SIG-M5 treated with dmso at 0.1 percent for 504 hours (cell line): ENCODE results near the gene NF1.

Experiments
- DNase-seq: peaks from one replicate; lab custom pipeline; 2025; ENCODE audit not compliant: unreplicated experiment; lab: John Stamatoyannopoulos, UW

The NF1 gene

GRCh38 chr17:31397256-31397939, 302.6 kb downstream of the NF1 start:
- DNase-seq: no peak

DNA sequence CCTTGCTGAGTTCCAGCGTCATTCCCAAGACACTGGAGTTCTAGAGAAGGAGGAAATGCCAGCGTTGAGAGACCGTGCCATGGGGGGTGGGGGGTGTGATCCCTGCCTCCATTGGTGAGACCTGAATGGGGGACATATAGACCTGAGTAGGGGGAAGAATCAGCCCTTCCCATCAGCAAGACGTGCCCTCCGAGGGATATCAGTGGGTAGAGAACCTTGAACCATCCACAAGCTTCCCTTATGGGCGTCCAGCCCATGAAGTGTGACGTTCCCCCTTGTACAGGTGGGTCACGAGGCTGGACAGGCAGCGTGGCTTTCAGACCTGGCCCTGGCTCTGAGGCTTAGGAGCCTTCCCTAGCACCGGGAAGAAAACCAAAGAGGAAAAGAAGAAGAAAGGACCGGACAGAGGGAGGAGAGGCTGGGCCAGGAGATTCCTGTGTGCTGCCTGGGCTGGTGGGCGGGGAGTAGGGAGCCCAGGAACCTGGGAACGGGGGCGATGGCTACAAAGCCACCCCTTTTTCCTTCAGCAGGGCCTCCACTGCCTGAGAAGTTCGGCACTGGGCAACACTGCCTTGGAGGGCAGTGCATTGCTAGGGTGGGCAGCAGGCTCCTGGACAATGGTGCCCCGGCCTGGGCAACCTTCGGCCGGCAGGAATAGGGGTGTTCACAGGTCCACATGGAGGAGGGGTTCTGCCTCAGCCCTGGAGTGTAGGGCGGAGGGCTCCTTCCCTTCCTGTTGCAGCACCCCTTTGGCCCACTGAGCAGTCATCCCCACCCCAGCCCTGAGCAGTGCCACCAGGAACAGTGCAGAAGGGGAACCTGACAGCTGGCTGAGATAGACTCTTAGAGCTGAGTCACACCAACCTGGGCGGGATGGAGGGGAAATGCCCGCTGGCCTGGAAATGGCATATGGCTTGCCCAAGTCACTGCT, 303.9 kb downstream of the NF1 start:
- DNase-seq: no peak

GRCh38 chr17:31400481-31400950, 305.7 kb downstream of the NF1 start:
- no peak for DNase-seq

DNA sequence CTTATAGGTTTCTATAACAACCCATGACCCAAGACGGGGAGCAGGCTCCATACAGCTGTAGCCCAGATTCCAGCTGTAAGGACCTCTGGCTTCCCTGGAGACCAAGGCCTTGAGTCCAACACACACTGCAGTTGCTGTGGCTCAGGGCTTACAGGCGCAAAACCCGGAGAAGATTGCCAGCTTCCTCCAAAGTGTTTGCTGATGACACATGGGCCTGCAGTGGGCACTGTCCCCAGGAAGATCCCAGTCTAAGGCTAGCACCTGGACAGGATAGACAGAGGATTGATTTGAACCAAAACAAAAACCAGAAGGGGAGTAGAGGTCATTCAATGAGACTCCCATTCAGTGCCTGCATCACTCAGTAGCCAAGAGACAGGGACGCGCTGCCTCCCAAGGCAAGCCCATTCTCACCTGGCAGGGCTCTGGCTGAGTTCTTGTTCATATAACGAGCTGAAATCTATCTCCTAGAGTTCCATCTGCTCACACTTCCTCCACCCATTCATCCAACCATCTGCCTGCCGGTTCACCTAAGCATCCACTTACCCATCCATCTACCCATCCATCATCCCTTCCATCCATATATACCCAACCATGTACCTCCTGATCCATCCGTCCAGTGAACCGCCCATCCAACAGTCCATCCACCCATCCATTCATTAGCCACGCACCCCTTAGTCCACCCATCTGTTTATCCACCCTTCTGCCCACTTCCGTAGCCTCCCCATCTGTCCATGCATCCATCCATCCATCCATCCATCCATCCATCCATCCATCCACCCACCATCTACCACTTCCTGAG, 306.9 kb downstream of the NF1 start:
- DNase-seq: no peak

- peak; percentile 13 for DNase-seq
Measured at GRCh38 chr17:31404028-31404949, 309.5 kb downstream of the NF1 start.

DNA sequence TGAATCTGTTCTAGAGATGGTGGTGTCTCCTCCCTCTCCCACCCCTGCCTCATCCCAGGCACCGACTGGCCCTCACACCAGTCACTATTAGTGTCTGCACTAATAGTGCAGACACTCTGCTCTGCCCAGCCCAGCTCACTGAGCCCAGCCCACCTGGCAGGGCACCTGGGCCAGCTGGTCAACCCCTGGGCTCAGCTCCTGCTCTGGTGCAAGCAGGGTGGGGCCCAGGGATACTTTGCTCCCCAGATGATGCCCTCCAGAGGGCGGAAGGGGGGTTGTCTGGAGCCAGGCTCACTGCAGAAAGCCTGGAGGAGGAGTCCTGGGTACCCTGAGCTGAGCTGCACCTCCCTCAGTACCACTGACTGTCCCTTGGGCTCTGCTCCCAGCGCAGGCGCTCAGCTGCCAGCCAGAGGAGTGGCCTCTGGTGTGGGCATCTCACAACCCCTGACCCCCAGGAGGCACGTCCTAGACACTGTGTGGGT, 311.2 kb downstream of the NF1 start:
- no peak for DNase-seq

GRCh38 chr17:31408586-31408985, 313.8 kb downstream of the NF1 start:
- no peak for DNase-seq

DNA sequence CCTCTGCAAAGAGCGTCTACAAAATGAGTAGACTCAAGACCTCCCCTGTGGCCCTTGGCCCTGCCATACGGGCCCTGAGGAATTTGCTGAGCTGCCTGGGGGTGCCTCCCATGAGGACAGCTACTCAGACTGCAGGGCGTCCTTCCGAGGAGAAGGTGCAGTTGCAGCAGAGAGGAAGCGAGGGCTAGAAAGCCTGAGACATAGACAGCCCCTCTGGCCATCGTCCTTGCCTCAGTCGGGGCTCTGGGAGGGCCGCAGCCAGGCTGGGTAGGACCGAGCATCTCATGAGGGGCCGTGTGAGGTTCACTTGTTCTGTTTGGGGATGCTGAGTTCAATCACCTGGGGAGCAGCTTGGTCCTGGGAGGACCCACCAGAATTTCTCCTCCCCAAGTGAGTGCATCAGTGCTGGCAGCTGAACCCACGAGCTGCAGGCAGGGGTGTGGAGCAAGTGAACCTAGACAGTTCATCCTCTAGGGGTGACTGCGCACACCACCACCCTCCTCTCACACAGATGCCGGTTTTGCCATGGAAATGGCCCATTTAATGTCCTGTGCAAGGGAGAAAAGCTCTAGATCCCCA, 317.0 kb downstream of the NF1 start:
- no peak for DNase-seq

DNA sequence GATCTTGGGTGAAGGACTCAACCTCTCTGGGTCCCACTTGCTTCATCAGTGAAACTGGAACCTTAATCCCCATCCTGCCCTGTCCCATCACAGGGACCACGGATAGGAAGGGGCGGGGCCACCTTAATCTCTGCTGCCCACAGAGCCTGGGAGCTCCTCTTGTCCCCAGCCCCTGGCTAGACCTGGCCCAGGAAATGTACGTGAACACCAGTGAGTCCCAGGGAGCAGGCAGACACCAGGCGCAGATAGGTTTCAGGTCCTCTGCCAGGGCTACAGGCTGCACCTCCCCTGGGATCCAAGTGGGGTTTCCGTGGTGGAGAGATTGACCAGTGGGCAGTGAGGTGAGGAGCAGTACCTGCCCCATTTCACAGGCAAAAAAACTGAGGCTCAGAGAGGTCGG, 317.7 kb downstream of the NF1 start:
- no peak for DNase-seq

- no peak for DNase-seq
Measured at GRCh38 chr17:31413081-31413799, 318.5 kb downstream of the NF1 start.

- DNase-seq: peak; percentile 51
Measured at GRCh38 chr17:31413874-31414549, 319.2 kb downstream of the NF1 start.

- no peak for DNase-seq
Measured at GRCh38 chr17:31414550-31414918, 319.8 kb downstream of the NF1 start.

- DNase-seq: peak; percentile 95
Measured at GRCh38 chr17:31415004-31415454, 320.3 kb downstream of the NF1 start.

GRCh38 chr17:31415640-31416502, 321.1 kb downstream of the NF1 start:
- no peak for DNase-seq

- no peak for DNase-seq
Measured at GRCh38 chr17:31416503-31416923, 321.7 kb downstream of the NF1 start.

GRCh38 chr17:31417051-31417792, 322.4 kb downstream of the NF1 start:
- no peak for DNase-seq
